ENCODE data around the gene ZBP1. TPM values are rescaled to one million over a fixed set of nuclear protein-coding genes. Genes with fewer than 3 reads are reported as not detected.

ZBP1 gene
- total RNA-seq, 2 donors from 2014 or later = 0.14 to 8.9 TPM

GRCh38 chr20:57560554-57561355 is 59.5 kb downstream of the ZBP1 start, which contains the start of gene PCK1:
PCK1 (plus strand) TSS chr20:57561110; CDS start chr20:57561412, 302 bp downstream.
- H3K27me3 ChIP-seq (replicated peaks; ENCODE audit: insufficient read depth) = no peaks in the 10 kb centered on the region
- WGBS = 65% methylated on average over 14 of the region's 14 CpGs
- H3K4me1 ChIP-seq (replicated peaks) = no peaks in the 10 kb centered on the region
- no peak for DNase-seq (ENCODE audit: low spot score)
- no peaks in the 10 kb centered on the region for H3K9me3 ChIP-seq
- H3K36me3 ChIP-seq = no peaks in the 10 kb centered on the region
- TF ChIP-seq CTCF (IDR thresholded peaks at IDR 0.05) (no peak), POLR2AphosphoS5 (IDR thresholded peaks at IDR 0.05) (no peak), POLR2A (IDR thresholded peaks at IDR 0.05) (no peak)
- H3K27ac ChIP-seq = no peak within 1 kb of the TSS
- intact Hi-C loops (cut with DNase I) = no loop called here
- H3K4me3 ChIP-seq = no peak within 1 kb of the TSS

- Histone ChIP-seq H3K4me1 (replicated peaks) (no peaks in the 10 kb centered on the region), H3K36me3 (no peaks in the 10 kb centered on the region), H3K27me3 (replicated peaks; ENCODE audit: insufficient read depth) (no peaks in the 10 kb centered on the region), H3K27ac (no peak overlapping the region), H3K9me3 (no peaks in the 10 kb centered on the region), H3K4me3 (no peak overlapping the region)
- DNase-seq (ENCODE audit: low spot score) = no peak
- 74% methylated on average over 8 of the region's 8 CpGs for WGBS
- intact Hi-C loops (cut with DNase I) = no loop called here
- TF ChIP-seq POLR2AphosphoS5 (IDR thresholded peaks at IDR 0.05) = no peak
- TF ChIP-seq POLR2A (IDR thresholded peaks at IDR 0.05) = no peak
- TF ChIP-seq CTCF (IDR thresholded peaks at IDR 0.05) = no peak
Observed at GRCh38 chr20:57559658-57560553, 60.3 kb downstream of the ZBP1 start.

GRCh38 chr20:57559289-57559634 is 61.0 kb downstream of the ZBP1 start:
- TF ChIP-seq POLR2AphosphoS5 (IDR thresholded peaks at IDR 0.05) (no peak), POLR2A (IDR thresholded peaks at IDR 0.05) (no peak), CTCF (IDR thresholded peaks at IDR 0.05) (no peak)

GRCh38 chr20:57558614-57559288 is 61.5 kb downstream of the ZBP1 start:
- H3K36me3 ChIP-seq = no peaks in the 10 kb centered on the region
- H3K4me3 ChIP-seq = no peak overlapping the region
- H3K27me3 ChIP-seq (replicated peaks; ENCODE audit: insufficient read depth) = no peaks in the 10 kb centered on the region
- no peaks in the 10 kb centered on the region for H3K9me3 ChIP-seq
- no peaks in the 10 kb centered on the region for H3K4me1 ChIP-seq (replicated peaks)
- no peak overlapping the region for H3K27ac ChIP-seq
- no peak for TF ChIP-seq POLR2A (IDR thresholded peaks at IDR 0.05)
- no peak for DNase-seq (ENCODE audit: low spot score)
- 39% methylated on average over 15 of the region's 15 CpGs for WGBS
- intact Hi-C loops (cut with DNase I) = no loop called here

More at GRCh38 chr20:57559289-57559634, 61.0 kb downstream of the ZBP1 start:
- no peak for DNase-seq (ENCODE audit: low spot score)
- Histone ChIP-seq H3K9me3 (no peaks in the 10 kb centered on the region), H3K4me1 (replicated peaks) (no peaks in the 10 kb centered on the region), H3K36me3 (no peaks in the 10 kb centered on the region), H3K4me3 (no peak overlapping the region), H3K27me3 (replicated peaks; ENCODE audit: insufficient read depth) (no peaks in the 10 kb centered on the region), H3K27ac (no peak overlapping the region)
- intact Hi-C loops (cut with DNase I) = no loop called here
- WGBS = 88% methylated on average over 10 of the region's 10 CpGs
